ENCODE results near the gene CCDC182.

Gene CCDC182

DNA sequence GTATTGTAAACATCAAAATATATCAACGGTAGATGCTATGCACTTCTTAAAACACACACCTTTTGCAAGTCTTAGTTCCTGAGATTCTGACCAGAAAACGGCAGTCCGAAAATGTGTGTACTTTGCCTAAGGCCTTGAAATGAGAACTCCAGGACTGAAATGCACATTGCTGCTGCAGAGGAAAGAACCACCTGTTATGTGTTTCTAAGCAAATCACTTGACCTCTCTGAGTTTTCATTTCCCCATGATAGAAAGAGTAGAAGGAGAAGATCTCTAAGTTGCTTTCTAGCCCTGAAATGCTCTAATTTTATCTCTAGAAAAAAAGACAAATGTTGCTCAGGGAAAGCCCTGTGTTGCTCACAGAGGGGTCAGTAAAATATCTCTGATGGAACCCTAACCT, 9.9 kb downstream of the CCDC182 start:
- Histone ChIP-seq H3K4me2 (no peak overlapping the region), H3K27me3 (ENCODE audit: insufficient read depth, low read depth) (no peaks in the 10 kb centered on the region), H3K4me1 (ENCODE audit: low read depth, poor library complexity, severe bottlenecking) (peaks cover 10% of the 10 kb centered on the region), H3K4me3 (IDR thresholded peaks at IDR 0.05; ENCODE audit: insufficient read depth, low read depth, low read length) (no peak overlapping the region), H3K27ac (no peak overlapping the region), H4K20me1 (ENCODE audit: insufficient read depth) (no peaks in the 10 kb centered on the region), H3K9ac (no peak overlapping the region), H3K36me3 (ENCODE audit: insufficient read depth) (no peaks in the 10 kb centered on the region), H3K79me2 (ENCODE audit: insufficient read depth, low read depth) (no peaks in the 10 kb centered on the region), H2AFZ (ENCODE audit: low read depth) (no peak overlapping the region)
- TF ChIP-seq, protein P1, sequence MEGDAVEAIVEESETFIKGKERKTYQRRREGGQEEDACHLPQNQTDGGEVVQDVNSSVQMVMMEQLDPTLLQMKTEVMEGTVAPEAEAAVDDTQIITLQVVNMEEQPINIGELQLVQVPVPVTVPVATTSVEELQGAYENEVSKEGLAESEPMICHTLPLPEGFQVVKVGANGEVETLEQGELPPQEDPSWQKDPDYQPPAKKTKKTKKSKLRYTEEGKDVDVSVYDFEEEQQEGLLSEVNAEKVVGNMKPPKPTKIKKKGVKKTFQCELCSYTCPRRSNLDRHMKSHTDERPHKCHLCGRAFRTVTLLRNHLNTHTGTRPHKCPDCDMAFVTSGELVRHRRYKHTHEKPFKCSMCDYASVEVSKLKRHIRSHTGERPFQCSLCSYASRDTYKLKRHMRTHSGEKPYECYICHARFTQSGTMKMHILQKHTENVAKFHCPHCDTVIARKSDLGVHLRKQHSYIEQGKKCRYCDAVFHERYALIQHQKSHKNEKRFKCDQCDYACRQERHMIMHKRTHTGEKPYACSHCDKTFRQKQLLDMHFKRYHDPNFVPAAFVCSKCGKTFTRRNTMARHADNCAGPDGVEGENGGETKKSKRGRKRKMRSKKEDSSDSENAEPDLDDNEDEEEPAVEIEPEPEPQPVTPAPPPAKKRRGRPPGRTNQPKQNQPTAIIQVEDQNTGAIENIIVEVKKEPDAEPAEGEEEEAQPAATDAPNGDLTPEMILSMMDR (conservative IDR thresholded peaks at IDR 0.05; ENCODE audit: low read depth, low read length): no peak

DNA sequence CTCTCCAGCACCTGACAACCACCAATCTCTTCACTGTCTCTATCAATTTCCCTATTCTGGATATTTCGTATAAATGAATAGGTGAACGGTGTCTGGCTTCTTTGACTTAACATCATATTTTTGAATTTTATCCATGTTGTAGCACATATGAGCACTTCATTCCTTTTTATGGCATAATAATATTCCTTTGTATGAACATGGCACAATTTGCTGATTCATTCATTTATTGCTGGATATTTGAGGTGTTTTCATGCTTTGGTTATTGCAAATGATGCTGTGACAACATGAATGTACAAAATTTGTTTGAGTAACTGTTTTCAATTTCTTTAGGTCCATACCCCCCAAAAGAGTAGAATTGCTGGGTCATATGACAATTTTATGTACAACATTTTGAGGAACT, 12.0 kb downstream of the CCDC182 start:
- no peak overlapping the region for H2AFZ ChIP-seq (ENCODE audit: low read depth)
- no peak overlapping the region for H3K27ac ChIP-seq
- H3K4me3 ChIP-seq (IDR thresholded peaks at IDR 0.05; ENCODE audit: insufficient read depth, low read depth, low read length): no peak overlapping the region
- H3K36me3 ChIP-seq (ENCODE audit: insufficient read depth): no peaks in the 10 kb centered on the region
- TF ChIP-seq, protein P1 (conservative IDR thresholded peaks at IDR 0.05; ENCODE audit: low read depth, low read length): no peak
- no peaks in the 10 kb centered on the region for H3K4me1 ChIP-seq (ENCODE audit: low read depth, poor library complexity, severe bottlenecking)
- no peak overlapping the region for H3K9ac ChIP-seq
- no peak overlapping the region for H3K4me2 ChIP-seq
- no peaks in the 10 kb centered on the region for H3K79me2 ChIP-seq (ENCODE audit: insufficient read depth, low read depth)
- no peaks in the 10 kb centered on the region for H3K27me3 ChIP-seq (ENCODE audit: insufficient read depth, low read depth)
- no peaks in the 10 kb centered on the region for H4K20me1 ChIP-seq (ENCODE audit: insufficient read depth)

DNA sequence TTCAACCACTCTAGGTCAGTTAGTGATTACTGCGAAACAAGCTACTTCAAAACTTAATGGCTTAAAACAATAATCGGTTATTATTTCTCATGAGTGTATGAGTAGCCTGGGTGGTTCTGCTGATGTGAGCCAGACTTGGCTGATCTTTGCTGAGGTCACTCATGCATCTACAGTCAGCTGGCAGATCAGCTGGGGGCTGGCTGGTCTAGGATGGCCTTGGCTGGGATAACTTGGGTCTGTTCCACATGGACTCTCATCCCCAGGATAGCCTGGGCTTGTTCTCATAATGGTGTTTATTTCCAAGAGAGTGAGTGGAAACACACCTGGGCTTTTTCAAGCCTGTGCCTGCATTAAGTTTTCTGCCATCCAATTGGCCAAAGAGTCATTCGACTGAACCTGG, 13.0 kb downstream of the CCDC182 start:
- no peak overlapping the region for H3K9ac ChIP-seq
- H3K27me3 ChIP-seq (ENCODE audit: insufficient read depth, low read depth): no peaks in the 10 kb centered on the region
- no peaks in the 10 kb centered on the region for H4K20me1 ChIP-seq (ENCODE audit: insufficient read depth)
- TF ChIP-seq, protein P1 (conservative IDR thresholded peaks at IDR 0.05; ENCODE audit: low read depth, low read length): no peak
- no peak overlapping the region for H3K4me2 ChIP-seq
- no peak overlapping the region for H2AFZ ChIP-seq (ENCODE audit: low read depth)
- no peaks in the 10 kb centered on the region for H3K4me1 ChIP-seq (ENCODE audit: low read depth, poor library complexity, severe bottlenecking)
- no peak overlapping the region for H3K27ac ChIP-seq
- H3K79me2 ChIP-seq (ENCODE audit: insufficient read depth, low read depth): no peaks in the 10 kb centered on the region
- H3K4me3 ChIP-seq (IDR thresholded peaks at IDR 0.05; ENCODE audit: insufficient read depth, low read depth, low read length): no peak overlapping the region
- no peaks in the 10 kb centered on the region for H3K36me3 ChIP-seq (ENCODE audit: insufficient read depth)

DNA sequence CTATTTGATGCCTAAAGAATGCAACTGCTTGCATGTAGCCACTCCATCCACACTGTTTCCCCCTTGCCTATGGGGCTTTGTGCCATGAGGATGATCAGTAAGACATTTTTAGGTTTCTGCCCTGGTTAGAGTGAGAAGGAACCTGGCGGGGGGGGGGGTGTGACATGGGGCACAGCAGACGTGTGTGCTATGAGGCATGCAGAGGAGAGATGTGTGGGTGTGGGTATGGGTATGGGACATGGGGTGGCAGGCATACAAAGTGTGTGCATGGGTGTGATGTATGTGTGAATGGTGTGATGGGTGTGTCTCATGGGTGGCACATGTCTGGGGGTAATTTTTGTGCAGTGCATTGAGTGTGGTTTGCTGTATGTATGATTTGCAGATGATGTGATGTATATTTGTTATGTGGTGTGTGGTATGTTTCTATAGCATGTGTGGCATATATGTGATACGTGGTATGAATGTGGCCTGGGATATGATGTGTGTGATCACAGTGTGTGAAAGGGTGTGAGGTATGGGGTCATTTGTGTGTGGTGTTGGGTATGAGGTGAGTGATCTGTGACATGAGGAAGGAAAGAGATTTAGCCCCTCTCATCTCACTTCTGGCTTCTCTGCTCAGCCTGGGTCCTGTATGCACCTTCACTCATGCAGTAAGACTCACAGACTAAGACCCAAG, 14.9 kb downstream of the CCDC182 start:
- TF ChIP-seq, protein P1 (conservative IDR thresholded peaks at IDR 0.05; ENCODE audit: low read depth, low read length): no peak
- Histone ChIP-seq H3K79me2 (ENCODE audit: insufficient read depth, low read depth) (no peaks in the 10 kb centered on the region), H3K4me1 (ENCODE audit: low read depth, poor library complexity, severe bottlenecking) (no peaks in the 10 kb centered on the region), H3K9ac (no peak overlapping the region), H3K27ac (no peak overlapping the region), H3K36me3 (ENCODE audit: insufficient read depth) (no peaks in the 10 kb centered on the region), H2AFZ (ENCODE audit: low read depth) (no peak overlapping the region), H3K4me3 (IDR thresholded peaks at IDR 0.05; ENCODE audit: insufficient read depth, low read depth, low read length) (no peak overlapping the region), H3K27me3 (ENCODE audit: insufficient read depth, low read depth) (no peaks in the 10 kb centered on the region), H4K20me1 (ENCODE audit: insufficient read depth) (no peaks in the 10 kb centered on the region), H3K4me2 (no peak overlapping the region)

Data from KMS-11 (cell line).